ENCODE measurements around the gene CDK11A. TPM values are rescaled to one million over a fixed set of nuclear protein-coding genes. Genes with fewer than 3 reads are reported as not detected.
A peak's percentile ranks its signal among the peaks of the same experiment; 100 is the strongest.
"Not testable (repeated sequence)": the region's sequence is repeated elsewhere in the genome, so short reads cannot be mapped to it uniquely, and the experiment has no call there.

CDK11A gene
- total RNA-seq, 1 experiment from 2014 or later = 3.7 TPM

DNA sequence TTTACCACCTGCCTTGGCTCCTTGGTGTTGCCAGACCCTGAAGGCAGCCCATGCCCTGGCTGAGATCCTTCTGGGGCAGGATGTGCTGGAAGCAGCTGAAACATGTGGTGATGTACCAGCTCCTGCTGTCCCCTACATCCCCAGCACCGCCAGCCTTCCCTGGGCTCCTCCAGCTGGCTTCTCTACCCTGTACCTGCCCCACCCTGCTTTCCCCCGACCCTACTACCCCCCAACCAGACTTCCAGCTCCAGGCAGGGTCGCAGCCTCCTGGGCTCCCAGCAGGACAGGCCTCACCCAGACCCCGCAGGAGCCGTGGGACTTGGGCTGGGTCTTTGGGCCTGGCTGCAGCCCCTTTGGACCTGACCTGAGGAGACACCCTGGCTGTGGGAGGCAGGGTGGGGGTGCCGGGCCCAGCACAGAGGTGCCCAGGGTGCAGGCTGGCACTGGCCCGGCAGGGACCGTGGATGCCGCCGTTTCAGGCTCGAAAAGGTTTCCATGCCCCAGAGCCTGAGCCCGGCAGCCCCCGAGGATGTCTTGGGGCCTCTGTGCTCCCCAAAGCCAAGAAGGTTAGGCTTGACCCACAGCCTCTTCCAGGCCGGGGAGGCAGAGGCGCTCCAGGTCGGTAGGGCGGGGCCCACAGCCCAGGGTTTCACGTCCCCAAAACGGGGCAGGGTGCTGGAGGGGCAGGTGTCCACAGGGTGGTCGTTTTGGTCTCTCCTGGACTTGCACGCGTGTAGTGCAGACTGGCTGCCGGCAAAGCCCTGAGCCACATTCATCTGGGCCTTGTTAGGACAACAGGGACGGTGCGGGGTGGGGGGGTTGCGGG is 26.6 kb downstream of the CDK11A start:
- DNase-seq (ENCODE audit: low read depth); in situ Hi-C loops (cut with HindIII; ENCODE audit: low pct_unique_long_range_greater_than_20kb, low sequenced_read_pairs): not testable (repeated sequence)

- in situ Hi-C loops (cut with HindIII; ENCODE audit: low pct_unique_long_range_greater_than_20kb, low sequenced_read_pairs); DNase-seq (ENCODE audit: low read depth): not testable (repeated sequence)
Observed at GRCh38 chr1:1696431-1697357, 27.5 kb downstream of the CDK11A start.

GRCh38 chr1:1692714-1693647 is 31.2 kb downstream of the CDK11A start, which contains the start of gene SLC35E2B:
TSS of gene SLC35E2B (minus strand) at chr1:1692795. CDS start at chr1:1676699, 16,096 bp downstream.
- in situ Hi-C loops (cut with HindIII; ENCODE audit: low pct_unique_long_range_greater_than_20kb, low sequenced_read_pairs) = not testable (repeated sequence)
- peak; percentile 78 for DNase-seq (ENCODE audit: low read depth)

GRCh38 chr1:1692324-1692713 is 31.8 kb downstream of the CDK11A start:
- peak; percentile 53 for DNase-seq (ENCODE audit: low read depth)
- in situ Hi-C loops (cut with HindIII; ENCODE audit: low pct_unique_long_range_greater_than_20kb, low sequenced_read_pairs) = not testable (repeated sequence)

- in situ Hi-C loops (cut with HindIII; ENCODE audit: low pct_unique_long_range_greater_than_20kb, low sequenced_read_pairs); DNase-seq (ENCODE audit: low read depth): not testable (repeated sequence)
Observed at GRCh38 chr1:1691443-1691842, 32.7 kb downstream of the CDK11A start.

GRCh38 chr1:1689526-1689925 is 34.6 kb downstream of the CDK11A start:
- in situ Hi-C loops (cut with HindIII; ENCODE audit: low pct_unique_long_range_greater_than_20kb, low sequenced_read_pairs); DNase-seq (ENCODE audit: low read depth): not testable (repeated sequence)

DNA sequence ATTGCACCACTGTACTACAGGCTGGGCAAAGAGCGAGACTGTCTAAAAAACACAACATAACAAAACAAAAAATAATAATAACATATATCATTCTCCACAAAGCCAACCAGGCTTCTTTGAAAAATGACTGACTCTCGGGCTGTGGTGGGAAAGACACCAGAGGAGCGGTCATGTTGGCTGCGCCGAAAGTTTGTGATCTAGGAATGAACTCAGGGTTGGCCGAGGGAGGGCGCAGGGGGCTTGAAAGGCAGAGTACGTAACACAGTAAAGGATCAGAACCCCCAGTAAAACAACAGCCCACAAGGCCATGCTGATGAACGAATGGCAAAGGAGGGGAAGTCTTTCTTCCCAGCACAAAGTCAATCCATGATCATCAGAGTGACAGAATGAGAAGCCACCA is 36.3 kb downstream of the CDK11A start:
- no peak for DNase-seq (ENCODE audit: low read depth)
- in situ Hi-C loops (cut with HindIII; ENCODE audit: low pct_unique_long_range_greater_than_20kb, low sequenced_read_pairs) = no loop called here

DNA sequence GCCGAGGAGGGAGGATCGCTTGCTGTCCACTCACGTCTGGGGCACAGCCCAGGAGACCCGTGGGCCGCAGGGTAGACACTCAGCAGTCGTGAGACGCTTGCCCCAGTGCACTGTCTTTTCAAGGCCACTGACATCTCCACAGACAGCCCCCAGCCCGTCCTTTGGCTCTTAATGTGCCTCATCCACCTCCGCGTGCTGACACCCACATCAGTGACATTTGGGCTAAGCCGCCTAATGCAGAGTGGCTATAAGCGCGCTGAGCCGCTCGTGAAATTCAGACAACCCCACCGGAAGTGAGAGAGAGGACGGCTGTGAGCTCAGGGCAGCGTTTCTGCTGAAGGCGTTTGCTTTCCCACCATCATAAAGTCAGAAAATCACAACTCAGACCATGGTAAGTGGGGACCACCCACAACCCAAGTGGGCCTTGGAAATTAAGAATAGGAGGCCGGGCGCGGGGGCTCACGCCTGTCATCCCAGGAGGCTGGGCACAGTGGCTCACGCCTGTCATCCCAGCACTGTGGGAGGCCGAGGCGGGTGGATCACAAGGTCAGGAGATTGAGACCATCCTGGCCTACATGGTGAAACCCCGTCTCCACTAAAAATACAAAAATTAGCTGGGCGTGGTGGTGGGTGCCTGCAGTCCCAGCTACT is 40.0 kb downstream of the CDK11A start:
- no peak for DNase-seq (ENCODE audit: low read depth)
- in situ Hi-C loops (cut with HindIII; ENCODE audit: low pct_unique_long_range_greater_than_20kb, low sequenced_read_pairs) = no loop called here

DNA sequence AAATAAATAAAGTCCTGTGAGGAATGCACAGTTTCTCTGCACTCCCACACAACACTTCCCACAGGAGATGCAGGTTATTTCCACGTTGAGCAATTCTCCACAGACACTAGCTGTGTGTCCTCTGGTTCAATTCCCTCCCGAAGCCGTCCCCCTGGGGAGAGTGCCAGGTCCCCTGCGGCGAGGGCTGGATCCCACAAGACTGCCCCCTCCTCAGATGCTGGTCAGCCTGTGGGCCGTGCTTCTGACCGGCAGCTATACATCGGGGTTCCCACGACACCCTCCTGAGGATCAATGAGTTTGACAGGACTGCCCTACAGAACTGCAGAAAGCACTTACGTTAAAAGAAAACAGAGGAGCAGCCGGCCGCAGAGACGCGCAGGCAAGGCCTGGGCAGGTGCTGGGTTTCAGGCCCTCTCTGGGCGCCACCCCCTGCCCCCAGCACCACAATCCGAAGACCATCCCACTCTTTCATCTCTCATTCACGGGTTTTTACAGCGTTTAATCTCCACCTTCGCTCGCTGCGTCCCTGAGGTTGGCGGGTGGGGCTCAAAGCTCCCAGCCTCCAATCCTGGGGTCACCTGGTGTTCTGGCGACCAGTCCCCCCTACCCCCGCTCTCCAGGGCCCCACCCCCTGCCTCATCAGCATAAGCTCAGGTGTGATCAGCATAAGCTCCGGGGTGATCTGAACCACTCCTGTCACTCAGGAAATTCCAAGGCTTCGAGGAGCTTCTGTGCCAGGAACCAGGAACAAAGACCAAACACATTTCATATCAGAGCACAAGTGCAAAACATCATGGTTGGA is 40.9 kb downstream of the CDK11A start:
- in situ Hi-C loops (cut with HindIII; ENCODE audit: low pct_unique_long_range_greater_than_20kb, low sequenced_read_pairs) = no loop called here
- DNase-seq (ENCODE audit: low read depth) = no peak

DNA sequence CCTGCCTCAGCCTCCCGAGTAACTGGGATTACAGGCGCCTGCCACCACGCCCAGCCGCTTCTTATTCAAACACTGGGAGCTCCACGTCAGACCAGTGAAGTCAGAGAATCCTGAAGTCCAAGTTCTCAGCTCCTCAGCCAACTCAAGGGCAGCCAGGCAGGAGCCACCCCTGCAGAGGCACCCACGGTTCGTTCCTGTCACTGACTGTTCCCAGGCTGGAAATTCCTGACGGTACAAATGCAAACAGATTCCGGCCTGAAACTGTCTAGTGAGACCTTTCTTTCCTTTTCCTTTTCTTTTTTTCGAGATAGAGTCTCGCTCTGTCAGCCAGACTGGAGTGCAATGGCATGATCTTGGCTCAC is 43.3 kb downstream of the CDK11A start:
- DNase-seq (ENCODE audit: low read depth) = no peak
- in situ Hi-C loops (cut with HindIII; ENCODE audit: low pct_unique_long_range_greater_than_20kb, low sequenced_read_pairs) = no loop called here

- no peak for DNase-seq (ENCODE audit: low read depth)
- in situ Hi-C loops (cut with HindIII; ENCODE audit: low pct_unique_long_range_greater_than_20kb, low sequenced_read_pairs) = no loop called here
Observed at GRCh38 chr1:1680031-1680911, 43.9 kb downstream of the CDK11A start.

- in situ Hi-C loops (cut with HindIII; ENCODE audit: low pct_unique_long_range_greater_than_20kb, low sequenced_read_pairs) = no loop called here
- no peak for DNase-seq (ENCODE audit: low read depth)
Observed at GRCh38 chr1:1678581-1679380, 45.4 kb downstream of the CDK11A start.

DNA sequence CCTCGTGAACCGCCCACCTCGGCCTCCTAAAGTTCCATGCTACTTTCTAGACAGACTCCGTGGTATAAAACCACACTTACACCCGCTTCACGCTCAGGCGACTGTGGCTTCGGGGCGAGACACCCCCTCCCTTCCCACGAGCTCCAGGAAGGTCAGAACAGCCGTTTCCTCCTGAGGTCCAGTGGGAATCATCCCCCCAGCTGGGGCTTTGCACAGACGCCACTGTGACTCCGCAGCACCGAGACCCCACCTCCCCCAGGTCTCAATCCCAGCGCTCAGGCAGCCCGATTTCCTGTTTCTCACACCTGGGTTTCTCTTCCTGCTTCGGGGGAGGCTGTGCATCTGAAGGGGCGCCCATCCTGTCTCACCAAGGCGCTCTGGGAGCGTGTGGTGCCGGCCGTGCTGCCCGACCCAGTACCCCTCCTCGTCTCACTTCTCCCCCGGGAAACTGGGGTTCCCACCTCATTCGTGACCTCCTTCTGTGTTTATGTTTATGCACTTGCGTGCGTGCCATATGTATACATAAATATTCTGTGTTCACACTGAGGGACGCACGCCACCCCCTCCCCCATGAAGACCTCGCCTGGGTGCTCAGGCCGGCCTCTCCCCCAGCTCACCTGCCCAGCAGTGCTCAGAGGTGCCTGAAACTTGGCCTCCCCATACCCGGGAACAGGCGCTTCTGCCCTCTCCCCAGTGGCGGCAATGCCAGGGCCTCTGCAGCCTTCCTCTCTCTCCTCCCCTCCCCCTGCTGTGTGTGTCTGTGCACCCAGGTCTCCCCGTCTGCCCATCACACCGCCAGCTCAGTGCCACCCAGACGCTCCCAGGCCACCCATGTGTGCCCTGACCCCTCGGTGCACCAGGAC is 46.2 kb downstream of the CDK11A start:
- in situ Hi-C loops (cut with HindIII; ENCODE audit: low pct_unique_long_range_greater_than_20kb, low sequenced_read_pairs) = no loop called here
- no peak for DNase-seq (ENCODE audit: low read depth)

- in situ Hi-C loops (cut with HindIII; ENCODE audit: low pct_unique_long_range_greater_than_20kb, low sequenced_read_pairs); DNase-seq (ENCODE audit: low read depth): not testable (repeated sequence)
Observed at GRCh38 chr1:1676087-1676486, 48.1 kb downstream of the CDK11A start.

All from Caki2 (cell line).